Neural progenitor cell (in vitro differentiated cells): ENCODE measurements around the gene CTSH. TPM values are rescaled to one million over a fixed set of nuclear protein-coding genes. Genes with fewer than 3 reads are reported as not detected.

Experiments
- DNase-seq: peaks from one replicate; pipeline ENCODE4 v3.0.0-alpha.2; 2016; ENCODE audit warnings: low spot score
- H2AFZ ChIP-seq: fragments of 200-600 bp; sonication (generic); replicated peaks from 2 replicates; pipeline ENCODE4 v1.6.1; 2016; ENCODE audit warnings: antibody characterized with exemption
- H3F3A ChIP-seq: fragments of 200-600 bp; sonication (generic); 2 replicates; pipeline ENCODE4 v1.6.1; 2016; ENCODE audit warnings: antibody characterized with exemption, low read depth
- H3K27ac ChIP-seq: fragments of 200-600 bp; sonication (generic); 2 replicates; pipeline ENCODE4 v1.5.1; 2016; ENCODE audit warnings: mild to moderate bottlenecking
- H3K27me3 ChIP-seq: fragments of 200-600 bp; sonication (generic); 2 replicates; pipeline ENCODE4 v1.6.1; 2016; ENCODE audit warnings: mild to moderate bottlenecking, moderate library complexity
- H3K36me3 ChIP-seq: fragments of 200-600 bp; sonication (generic); 2 replicates; pipeline ENCODE4 v1.5.1; 2016
- H3K4me1 ChIP-seq: fragments of 200-600 bp; sonication (generic); 2 replicates; pipeline ENCODE4 v1.6.1; 2016; ENCODE audit warnings: mixed run types
- H3K4me2 ChIP-seq: fragments of 200-600 bp; sonication (generic); 2 replicates; pipeline ENCODE4 v1.6.1; 2016
- H3K4me3 ChIP-seq: fragments of 200-600 bp; sonication (generic); 2 replicates; pipeline ENCODE4 v1.5.1; 2016
- H3K79me2 ChIP-seq: fragments of 200-600 bp; sonication (generic); 2 replicates; pipeline ENCODE4 v1.6.1; 2016; ENCODE audit warnings: low read depth
- H3K9ac ChIP-seq: fragments of 200-600 bp; sonication (generic); 2 replicates; pipeline ENCODE4 v1.6.1; 2016
- H3K9me3 ChIP-seq: fragments of 200-600 bp; sonication (generic); 2 replicates; pipeline ENCODE4 v1.5.1; 2016; ENCODE audit warnings: low read depth
- H4K20me1 ChIP-seq: fragments of 200-600 bp; sonication (generic); 2 replicates; pipeline ENCODE4 v1.6.1; 2016; ENCODE audit warnings: low read depth
- H3K27ac Mint-ChIP-seq: 3 replicates; pipeline ENCODE4 v1.8.0; 2021; ENCODE audit warnings: mixed read lengths
- H3K27me3 Mint-ChIP-seq: 2 replicates; pipeline ENCODE4 v1.8.0; 2022; ENCODE audit warnings: low read depth, mild to moderate bottlenecking, inconsistent platforms, moderate library complexity, mixed read lengths; ENCODE audit not compliant: insufficient read depth
- H3K36me3 Mint-ChIP-seq: 3 replicates; pipeline ENCODE4 v1.8.0; 2021; ENCODE audit warnings: mixed read lengths
- H3K4me1 Mint-ChIP-seq: 3 replicates; pipeline ENCODE4 v1.8.0; 2021; ENCODE audit warnings: mixed read lengths
- H3K4me3 Mint-ChIP-seq: 3 replicates; pipeline ENCODE4 v1.8.0; 2021; ENCODE audit warnings: mild to moderate bottlenecking, moderate library complexity, mixed read lengths
- H3K9me3 Mint-ChIP-seq: 3 replicates; pipeline ENCODE4 v1.8.0; 2020; ENCODE audit warnings: mixed read lengths
- EZH2 ChIP-seq: fragments of 200-600 bp; sonication (generic); IDR thresholded peaks from 2 replicates; pipeline ENCODE4 v1.6.1; 2017; ENCODE audit warnings: antibody characterized with exemption, mild to moderate bottlenecking, moderate library complexity
- EZH2phosphoT487 ChIP-seq: fragments of 200-600 bp; sonication (generic); IDR thresholded peaks from 2 replicates; pipeline ENCODE4 v1.6.1; 2017; ENCODE audit warnings: antibody characterized with exemption
- total RNA-seq: library from RNA; depleted of rRNA; stranded (reverse); fragments of >200 nt; gene quantifications from 2 replicates; pipeline ENCODE4 v1.2.3, GENCODE V29; 2015; ENCODE audit warnings: low replicate concordance
- TF ChIP-seq, protein P1 (sequence below): fragments of 200-600 bp; sonication (generic); IDR thresholded peaks from 2 replicates; pipeline ENCODE4 v1.5.1; 2017; ENCODE audit warnings: antibody characterized with exemption, mild to moderate bottlenecking

Gene CTSH
- total RNA-seq, 1 donor from 2014 or later: 3.5 TPM

- no peak overlapping the region for H3K27ac ChIP-seq
- no peaks in the 10 kb centered on the region for H3K36me3 ChIP-seq
- DNase-seq: no peak
- Mint-ChIP-seq H3K36me3 (no peaks in the 10 kb centered on the region), H3K4me3 (no peak overlapping the region), H3K9me3 (no peaks in the 10 kb centered on the region), H3K27me3 (peaks cover 3% of the 10 kb centered on the region), H3K27ac (no peak overlapping the region), H3K4me1 (peaks cover 5% of the 10 kb centered on the region)
- H3K9me3 ChIP-seq: no peaks in the 10 kb centered on the region
- no peak overlapping the region for H2AFZ ChIP-seq
- H3K4me2 ChIP-seq: no peak overlapping the region
- no peaks in the 10 kb centered on the region for H4K20me1 ChIP-seq
- no peaks in the 10 kb centered on the region for H3K27me3 ChIP-seq
- H3K4me1 ChIP-seq: no peaks in the 10 kb centered on the region
- TF ChIP-seq EZH2phosphoT487: no peak
- TF ChIP-seq EZH2: no peak
- TF ChIP-seq, protein P1, sequence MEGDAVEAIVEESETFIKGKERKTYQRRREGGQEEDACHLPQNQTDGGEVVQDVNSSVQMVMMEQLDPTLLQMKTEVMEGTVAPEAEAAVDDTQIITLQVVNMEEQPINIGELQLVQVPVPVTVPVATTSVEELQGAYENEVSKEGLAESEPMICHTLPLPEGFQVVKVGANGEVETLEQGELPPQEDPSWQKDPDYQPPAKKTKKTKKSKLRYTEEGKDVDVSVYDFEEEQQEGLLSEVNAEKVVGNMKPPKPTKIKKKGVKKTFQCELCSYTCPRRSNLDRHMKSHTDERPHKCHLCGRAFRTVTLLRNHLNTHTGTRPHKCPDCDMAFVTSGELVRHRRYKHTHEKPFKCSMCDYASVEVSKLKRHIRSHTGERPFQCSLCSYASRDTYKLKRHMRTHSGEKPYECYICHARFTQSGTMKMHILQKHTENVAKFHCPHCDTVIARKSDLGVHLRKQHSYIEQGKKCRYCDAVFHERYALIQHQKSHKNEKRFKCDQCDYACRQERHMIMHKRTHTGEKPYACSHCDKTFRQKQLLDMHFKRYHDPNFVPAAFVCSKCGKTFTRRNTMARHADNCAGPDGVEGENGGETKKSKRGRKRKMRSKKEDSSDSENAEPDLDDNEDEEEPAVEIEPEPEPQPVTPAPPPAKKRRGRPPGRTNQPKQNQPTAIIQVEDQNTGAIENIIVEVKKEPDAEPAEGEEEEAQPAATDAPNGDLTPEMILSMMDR: no peak
- H3F3A ChIP-seq: no peaks in the 10 kb centered on the region
- no peaks in the 10 kb centered on the region for H3K79me2 ChIP-seq
- H3K9ac ChIP-seq: no peak overlapping the region
- no peak overlapping the region for H3K4me3 ChIP-seq
Observed at GRCh38 chr15:78987556-78988360, 42.9 kb upstream of the CTSH start.

GRCh38 chr15:78985859-78986475 is 41.1 kb upstream of the CTSH start:
- Histone ChIP-seq H3F3A (no peaks in the 10 kb centered on the region), H3K79me2 (no peaks in the 10 kb centered on the region), H3K9me3 (no peaks in the 10 kb centered on the region), H3K4me1 (no peaks in the 10 kb centered on the region), H3K4me3 (no peak overlapping the region), H3K9ac (no peak overlapping the region), H4K20me1 (no peaks in the 10 kb centered on the region), H2AFZ (no peak overlapping the region), H3K27ac (no peak overlapping the region), H3K36me3 (no peaks in the 10 kb centered on the region), H3K27me3 (no peaks in the 10 kb centered on the region), H3K4me2 (no peak overlapping the region)
- Mint-ChIP-seq H3K9me3 (no peaks in the 10 kb centered on the region), H3K36me3 (no peaks in the 10 kb centered on the region), H3K4me1 (peaks cover 8% of the 10 kb centered on the region), H3K27ac (no peak overlapping the region), H3K4me3 (no peak overlapping the region), H3K27me3 (peaks cover 6% of the 10 kb centered on the region)
- DNase-seq: no peak
- TF ChIP-seq EZH2phosphoT487: no peak
- TF ChIP-seq, protein P1: no peak
- no peak for TF ChIP-seq EZH2

- Histone ChIP-seq H3K4me3 (no peak overlapping the region), H4K20me1 (no peaks in the 10 kb centered on the region), H3K4me1 (no peaks in the 10 kb centered on the region), H3K27me3 (no peaks in the 10 kb centered on the region), H3K9ac (no peak overlapping the region), H3K4me2 (no peak overlapping the region), H3F3A (no peaks in the 10 kb centered on the region), H3K36me3 (no peaks in the 10 kb centered on the region), H3K27ac (no peak overlapping the region), H3K9me3 (no peaks in the 10 kb centered on the region), H2AFZ (no peak overlapping the region), H3K79me2 (no peaks in the 10 kb centered on the region)
- H3K27ac Mint-ChIP-seq: peak overlapping the region; percentile 7
- DNase-seq: no peak
- TF ChIP-seq, protein P1: no peak
- TF ChIP-seq EZH2: no peak
- no peak for TF ChIP-seq EZH2phosphoT487
- H3K9me3 Mint-ChIP-seq: no peaks in the 10 kb centered on the region
- H3K4me1 Mint-ChIP-seq: peaks cover 5% of the 10 kb centered on the region
- no peak overlapping the region for H3K4me3 Mint-ChIP-seq
- peaks cover 10% of the 10 kb centered on the region for H3K27me3 Mint-ChIP-seq
- H3K36me3 Mint-ChIP-seq: no peaks in the 10 kb centered on the region
Observed at GRCh38 chr15:78984041-78984440, 39.2 kb upstream of the CTSH start.
